Stimulated activated CD4-positive, alpha-beta T cell treated with anti-CD3 and anti-CD28 coated beads, TNF-alpha, amount 100 ng/mL, for 1 hour (primary cell): ENCODE results near the gene TTC23.
"Not testable (repeated sequence)": the region's sequence is repeated elsewhere in the genome, so short reads cannot be mapped to it uniquely, and the experiment has no call there.

Experiments used
- DNase-seq, 3 donors: peaks; one replicate each; pipeline ENCODE4 v3.0.0-alpha.2; 2020; ENCODE audit warnings: low read depth in 3 of 3, low spot score in 1 of 3

TTC23 gene

DNA sequence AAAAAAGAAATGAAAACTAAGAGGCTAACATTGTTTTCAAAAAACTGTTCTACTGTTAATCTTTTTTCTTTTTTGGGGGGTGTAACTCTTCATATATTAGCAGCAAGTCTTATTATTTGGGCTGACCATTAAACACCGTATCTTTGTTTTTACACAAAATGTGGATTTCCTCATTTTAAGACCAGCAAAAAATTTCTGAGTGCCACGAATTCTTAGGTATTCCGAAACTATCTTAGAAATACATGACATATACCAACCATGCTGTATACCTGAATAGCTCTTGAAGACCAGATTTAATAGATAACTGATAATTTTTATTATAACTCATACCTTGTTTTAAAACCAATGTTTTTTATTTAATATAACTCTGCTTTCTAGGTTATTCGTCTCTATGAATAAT, 620 bp upstream of the TTC23 start:
- no peak for DNase-seq

DNA sequence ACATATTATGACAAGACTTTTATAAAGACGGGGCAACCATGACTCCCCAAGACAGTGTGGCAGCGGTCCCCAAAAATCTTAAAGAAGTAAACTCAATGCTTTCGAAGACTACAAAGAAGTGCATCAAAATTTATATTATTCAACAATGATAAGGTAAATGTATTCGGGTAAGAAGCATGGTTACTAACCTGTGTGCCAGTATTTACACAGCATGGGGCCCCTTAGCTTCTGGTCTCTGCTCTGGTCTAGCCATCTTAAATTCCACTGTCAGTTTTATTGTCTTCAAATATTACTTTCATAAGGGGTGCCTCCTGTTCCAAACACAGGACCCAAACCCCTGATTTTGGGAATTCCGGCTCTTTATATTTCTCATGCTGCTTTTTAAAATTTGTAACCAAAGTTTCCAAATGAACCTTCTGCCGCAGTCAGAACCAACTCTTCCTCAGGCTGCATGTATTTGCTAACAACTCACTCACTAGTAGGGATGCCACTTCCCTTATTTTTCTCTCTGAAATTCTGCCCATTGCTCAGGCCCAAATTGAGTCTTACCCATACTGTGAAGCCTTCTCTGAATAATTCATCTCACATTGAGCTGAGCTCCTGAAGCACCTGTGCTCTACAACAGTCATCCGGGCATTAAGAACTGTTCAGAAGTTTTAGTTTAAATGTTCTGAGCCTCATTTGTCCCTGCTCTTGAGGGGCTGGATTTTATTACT, 1.2 kb downstream of the TTC23 start:
- DNase-seq, result no peak

DNA sequence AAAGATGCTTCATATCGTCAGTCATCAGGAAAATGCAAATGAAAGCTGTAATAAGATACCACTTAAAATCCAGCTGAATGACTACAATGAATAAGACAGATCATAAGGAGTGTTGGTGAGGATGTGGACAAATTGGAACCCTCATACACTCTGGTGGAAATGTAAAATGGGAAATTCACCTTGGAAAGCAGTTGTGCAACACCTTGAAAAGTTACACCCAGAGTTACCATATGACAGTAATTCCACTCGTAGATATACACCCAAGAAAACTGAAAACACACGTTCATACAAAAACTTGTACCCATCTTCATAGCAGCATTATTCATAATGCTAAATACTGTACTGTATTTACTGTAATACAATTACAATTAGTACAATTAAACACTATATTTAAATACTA, 2.3 kb downstream of the TTC23 start:
- no peak for DNase-seq

DNA sequence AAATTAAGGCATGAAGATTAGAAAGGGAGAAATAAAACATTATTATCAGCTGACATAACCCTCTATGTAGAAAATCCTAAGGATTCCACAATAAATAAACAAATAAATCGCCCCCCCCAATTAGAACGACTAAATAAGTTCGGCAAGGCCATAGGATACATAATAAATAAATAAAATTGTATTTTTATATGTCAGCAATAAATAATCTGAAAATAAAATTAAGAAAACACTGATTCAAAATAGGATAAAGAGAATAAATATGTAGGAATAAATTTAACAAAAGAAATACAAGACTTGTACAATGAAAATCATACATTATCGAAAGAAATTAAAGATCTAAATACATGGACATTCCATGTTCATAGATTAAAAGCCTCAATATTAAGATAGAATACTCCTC, 5.1 kb downstream of the TTC23 start:
- DNase-seq, result no peak

DNA sequence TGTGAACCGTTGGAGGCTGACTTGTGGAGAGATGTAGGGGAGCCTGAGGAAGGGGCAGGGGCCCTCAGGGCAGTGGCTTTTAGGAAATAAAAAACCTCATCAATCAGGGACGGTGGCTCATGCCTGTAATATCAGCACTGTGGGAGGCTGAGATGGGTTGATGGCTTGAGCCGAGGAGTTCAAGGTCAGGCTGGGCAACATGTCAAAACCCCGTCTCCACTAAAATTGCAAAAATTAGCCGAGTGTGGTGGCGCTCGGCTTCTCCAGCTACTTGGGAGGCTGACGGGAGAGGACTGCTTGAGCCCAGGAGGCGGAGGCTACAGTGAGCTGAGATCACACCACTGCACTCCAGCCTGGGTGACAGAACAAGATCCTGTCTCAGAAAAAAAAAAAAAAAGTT, 7.6 kb downstream of the TTC23 start:
- no peak for DNase-seq

DNA sequence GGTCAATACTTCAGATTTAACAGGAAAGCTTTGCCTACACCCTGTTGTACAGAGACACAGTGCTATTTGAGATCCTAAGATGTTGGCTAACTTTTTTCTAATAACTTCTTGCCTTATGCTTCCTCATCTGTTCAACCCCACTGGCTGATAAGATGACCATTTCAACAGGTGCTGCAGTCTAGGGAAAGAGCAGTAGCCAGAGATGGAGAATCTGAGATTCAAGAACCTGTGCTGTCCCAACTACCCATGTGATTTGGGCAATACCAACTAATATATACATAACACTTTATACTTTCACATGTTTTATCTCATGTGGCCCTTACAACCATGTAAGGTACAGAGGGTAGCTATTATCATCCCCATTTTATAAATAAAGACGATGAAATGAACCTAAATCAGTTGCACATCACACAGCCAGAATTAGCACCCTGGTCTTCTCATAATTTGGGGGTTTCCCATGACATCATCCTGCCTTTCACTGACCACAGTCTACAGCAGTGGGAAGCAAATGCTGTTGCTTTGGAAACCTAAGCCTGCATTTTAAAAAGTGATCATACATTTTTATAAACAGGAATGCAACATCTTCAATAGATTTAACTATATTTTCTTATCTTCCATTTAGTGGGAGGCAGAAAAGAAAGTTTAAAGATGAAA, 9.7 kb downstream of the TTC23 start:
- DNase-seq, result no peak

DNA sequence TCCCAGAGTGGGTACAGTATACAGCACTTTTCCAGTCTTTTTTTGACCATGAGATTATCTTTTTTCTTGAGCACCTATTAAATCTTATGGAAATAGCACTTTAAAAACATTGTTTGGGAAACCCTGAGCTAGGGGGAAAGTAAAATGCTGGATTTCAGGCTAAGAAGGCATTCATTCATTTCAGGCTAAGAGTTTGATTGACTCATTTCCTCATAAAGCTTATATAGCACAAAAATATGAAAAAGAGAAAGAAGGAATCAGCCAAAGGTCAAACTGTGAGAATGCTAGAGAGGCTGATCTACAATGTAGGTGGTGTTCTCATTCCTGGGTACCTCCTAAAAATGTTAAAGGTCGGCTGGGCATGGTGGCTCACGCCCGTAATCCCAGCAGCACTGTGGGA, 10.5 kb downstream of the TTC23 start:
- DNase-seq, result no peak

DNA sequence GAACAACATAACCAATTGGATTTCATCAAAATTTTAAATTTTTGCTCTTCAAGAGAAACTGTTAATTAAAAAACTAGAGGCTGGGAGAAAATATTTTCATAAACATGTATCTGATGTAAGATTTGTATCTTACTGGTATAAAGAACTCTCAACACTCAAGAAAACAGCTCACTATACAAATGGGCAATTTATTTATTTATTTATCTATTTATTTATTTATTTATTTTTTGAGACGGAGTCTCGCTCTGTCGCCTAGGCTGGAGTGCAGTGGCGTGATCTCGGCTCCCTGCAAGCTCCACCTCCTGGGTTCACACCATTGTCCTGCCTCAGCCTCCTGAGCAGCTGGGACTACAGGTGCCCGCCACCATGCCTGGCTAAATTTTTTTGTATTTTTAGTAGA, 15.2 kb downstream of the TTC23 start:
- not testable (repeated sequence) for DNase-seq

DNA sequence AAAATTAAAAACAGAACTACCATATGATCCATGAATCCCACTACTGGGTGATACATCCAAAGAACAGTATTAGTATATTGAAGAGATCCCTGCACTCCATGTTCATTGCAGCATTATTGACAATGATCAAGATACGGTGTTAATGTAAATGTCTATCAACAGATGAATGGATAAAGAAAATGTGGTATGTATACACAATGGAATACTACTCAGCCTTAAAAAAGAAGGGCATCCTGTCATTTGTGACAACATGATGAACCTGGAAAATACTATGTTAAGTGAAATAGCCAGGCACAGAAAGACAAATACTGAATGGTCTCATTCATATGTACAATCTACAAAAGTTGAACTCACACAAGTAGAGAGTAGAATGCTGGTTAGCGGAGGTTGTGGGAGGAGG, 16.6 kb downstream of the TTC23 start:
- no peak for DNase-seq

DNA sequence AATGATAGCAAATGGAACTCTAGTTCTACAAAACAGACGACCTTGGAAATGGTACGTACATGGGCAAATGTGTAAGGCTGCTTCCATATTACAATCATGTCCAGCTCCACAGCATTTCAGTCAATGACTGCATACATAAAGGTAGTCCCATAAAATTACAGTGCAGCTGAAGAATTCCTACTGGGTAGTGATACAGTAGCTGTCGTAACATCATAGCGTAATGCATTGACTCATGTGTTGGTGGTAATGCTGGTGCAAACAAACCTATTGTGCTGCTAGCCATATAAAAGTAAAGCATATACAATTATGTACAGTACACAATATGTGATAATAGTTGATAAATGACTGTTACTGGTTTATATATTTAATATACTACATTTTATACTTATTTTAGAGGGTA, 18.5 kb downstream of the TTC23 start:
- no peak for DNase-seq

DNA sequence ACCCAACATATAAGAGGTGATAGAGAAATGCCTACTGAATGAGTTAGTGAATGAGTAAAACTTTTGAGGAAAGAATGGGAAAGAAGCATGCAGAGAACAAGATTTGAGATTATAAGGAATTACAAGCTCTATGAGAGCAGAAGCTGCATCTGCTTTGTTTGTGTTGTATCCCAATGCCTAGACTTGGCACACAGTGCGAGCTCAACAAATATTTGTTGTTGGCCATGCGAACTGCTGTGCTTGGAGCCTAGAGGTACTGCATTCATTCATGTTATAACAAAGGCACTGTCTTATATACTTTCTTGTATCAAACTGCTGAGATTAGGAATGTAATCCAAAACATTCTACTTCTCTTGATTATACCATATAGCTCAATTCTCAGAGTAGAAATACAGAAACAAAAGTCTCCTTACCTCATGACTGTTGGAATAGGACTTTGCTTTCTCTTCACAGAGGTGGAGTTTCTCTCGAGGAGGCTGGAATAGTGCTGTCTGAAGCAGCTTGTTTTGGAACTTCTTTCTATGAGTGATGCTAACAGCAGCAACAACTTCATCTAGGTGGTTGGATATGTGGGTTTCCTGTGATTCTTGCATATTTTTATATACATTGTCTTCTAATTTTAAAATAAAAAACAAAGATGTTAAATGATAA, 21.1 kb downstream of the TTC23 start:
- DNase-seq, result no peak

DNA sequence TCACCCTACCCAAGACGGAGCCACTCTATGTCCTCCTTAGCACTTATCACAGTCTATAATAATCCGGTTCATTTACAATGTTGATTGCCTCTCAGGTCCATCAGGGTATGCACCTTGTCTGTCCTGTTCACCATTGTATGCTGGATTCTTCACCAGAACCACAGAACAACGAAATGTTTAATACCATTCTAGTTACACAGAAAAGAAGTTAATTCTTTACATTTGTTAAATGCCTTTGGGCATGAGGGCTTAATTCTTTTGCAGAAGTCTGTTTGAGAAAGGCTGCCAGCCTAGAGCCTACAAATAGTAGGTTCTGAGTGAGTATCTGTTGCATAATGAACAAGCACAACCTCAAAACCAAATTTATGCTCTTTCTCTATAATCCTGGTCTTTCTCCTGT, 22.6 kb downstream of the TTC23 start:
- no peak for DNase-seq

DNA sequence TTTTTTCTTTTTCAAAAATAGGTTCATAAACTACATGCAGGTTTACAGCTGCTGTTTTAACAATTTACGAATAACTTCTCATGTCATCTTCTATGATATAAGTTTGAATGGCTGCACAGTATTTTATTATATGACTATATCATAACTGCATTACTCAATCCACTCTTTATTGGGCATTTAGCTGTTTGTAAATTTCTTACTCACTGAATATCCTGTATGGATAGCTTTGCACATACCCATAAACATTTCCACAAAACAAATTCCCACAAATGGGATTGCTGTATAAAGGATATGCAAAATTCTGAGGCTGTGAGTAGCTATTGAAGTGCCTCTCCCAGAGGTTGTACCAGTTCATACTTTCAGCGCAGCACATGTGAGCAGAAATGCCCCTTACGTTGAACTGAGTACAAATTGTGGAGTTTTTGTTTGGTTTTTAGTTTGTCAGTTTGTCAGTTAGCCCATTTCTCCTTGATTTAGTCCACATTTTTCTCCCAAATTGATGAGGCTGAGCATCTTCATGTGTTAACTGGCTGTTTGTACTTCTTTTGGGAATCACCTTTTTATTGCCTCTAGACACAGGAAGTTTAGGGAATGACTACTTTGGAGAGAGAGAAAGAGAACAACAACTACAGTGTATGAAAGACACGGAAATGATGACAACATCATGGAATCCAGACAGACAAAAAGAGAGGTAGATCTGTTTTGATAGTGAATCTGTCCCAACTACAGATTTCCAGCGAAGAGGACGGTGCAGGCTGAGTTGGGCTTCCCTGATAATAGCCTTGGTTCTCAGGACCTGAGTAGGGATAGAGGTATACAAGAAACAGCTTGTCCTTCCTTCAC, 24.8 kb downstream of the TTC23 start:
- no peak for DNase-seq

DNA sequence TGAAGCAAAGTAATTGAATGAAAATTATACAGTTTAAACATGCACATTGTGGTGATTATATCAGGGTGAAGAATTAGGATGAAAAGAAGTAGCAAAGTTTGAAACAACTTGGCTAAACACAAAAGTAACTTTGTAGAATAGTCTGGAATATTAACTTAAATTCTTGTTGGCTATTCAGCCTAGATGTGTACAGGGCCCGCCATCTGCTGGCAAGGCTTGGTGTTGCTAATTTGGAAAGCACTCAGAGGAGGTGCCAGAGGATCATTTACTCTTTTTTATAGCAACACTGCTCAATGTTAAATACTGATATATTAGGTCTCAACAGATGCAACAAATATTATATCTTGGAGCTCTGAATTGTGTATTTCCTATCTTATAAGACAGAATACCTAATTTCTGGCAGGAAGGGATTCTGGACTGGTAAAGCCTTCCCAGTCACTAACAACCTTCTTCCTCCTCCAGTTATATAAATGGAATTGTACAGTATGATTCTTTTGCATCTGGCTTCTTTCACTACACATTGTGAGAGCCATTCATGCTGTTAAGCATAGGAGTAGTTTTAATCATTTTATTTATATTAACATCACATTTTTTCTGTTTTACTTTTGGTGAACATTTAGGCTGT, 36.1 kb downstream of the TTC23 start:
- DNase-seq, result peak in 2 of 3 donors; percentile 12 to 48

DNA sequence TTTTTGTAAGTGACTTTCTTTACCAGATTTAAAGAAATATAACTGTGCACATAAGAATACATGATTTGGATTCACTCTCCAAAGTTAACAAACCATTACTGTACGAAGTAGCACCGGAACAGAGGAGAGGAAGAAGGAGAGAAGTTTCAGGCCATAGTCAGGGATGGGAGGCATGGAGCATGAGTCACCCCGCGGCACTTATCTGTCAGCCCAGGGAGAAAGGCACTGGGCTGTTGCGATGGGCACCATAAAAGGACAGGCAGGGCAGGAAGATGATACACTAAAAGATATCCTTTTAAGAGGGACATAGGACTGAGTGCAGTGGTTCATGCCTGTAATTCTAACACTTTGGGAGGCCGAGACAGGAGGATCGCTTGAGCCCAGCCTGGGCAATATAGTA, 37.0 kb downstream of the TTC23 start:
- DNase-seq, result no peak

DNA sequence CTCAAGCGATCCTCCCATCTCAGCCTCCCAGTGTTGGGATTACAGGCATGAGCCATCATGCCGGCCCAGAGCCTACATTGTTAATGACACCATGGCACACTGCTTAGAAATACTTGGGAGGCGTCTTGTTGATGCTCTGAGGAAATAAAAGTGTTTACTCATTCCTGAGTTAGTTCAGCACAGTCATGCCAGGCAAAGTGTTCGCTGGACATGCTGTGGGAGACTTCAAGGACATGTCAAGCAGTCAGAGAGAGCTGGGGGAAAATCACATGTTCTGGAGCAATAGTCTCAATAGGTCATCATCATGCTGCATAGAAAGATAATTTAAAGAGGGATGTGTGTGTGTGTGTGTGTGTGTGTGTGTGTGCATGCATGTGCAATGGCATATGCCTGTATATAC, 37.5 kb downstream of the TTC23 start:
- DNase-seq, result no peak

DNA sequence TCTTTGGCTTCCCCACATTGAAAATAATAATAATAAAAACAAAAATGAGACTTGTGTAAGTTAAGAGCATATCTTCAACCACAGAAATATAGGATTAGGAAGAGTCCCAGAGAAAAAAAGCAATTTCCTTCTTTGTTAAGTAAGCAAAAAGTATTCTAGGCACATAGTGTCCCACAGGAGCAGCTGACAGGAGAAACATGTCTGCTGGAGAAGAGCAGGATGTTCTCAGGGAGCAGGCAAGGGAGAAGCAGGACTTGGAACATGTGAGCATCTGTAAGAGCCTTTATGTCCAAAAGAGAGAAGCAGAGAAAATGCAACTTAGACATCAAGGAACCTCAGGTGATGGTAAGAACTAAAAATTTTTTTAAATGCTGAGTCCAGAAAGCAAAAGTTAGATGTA, 39.0 kb downstream of the TTC23 start:
- no peak for DNase-seq

DNA sequence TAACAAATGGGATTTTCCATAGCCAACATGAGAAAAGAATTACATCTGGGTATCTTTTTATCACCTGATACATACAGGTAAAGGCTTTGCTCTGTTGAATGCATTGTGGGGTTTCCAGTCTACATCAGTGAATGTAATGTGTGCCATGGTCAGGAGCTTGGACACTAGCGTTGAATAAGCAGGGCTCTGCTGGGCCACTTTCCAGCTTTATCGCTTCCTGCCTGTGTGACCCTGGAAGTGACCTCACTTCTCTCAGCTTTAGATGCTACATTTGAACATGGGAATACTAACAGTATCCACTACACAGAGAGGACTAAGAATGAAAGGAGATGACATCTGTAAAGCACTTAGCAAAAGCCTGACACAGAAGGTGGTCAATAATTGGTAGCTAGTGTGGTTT, 40.1 kb downstream of the TTC23 start:
- DNase-seq, result no peak

DNA sequence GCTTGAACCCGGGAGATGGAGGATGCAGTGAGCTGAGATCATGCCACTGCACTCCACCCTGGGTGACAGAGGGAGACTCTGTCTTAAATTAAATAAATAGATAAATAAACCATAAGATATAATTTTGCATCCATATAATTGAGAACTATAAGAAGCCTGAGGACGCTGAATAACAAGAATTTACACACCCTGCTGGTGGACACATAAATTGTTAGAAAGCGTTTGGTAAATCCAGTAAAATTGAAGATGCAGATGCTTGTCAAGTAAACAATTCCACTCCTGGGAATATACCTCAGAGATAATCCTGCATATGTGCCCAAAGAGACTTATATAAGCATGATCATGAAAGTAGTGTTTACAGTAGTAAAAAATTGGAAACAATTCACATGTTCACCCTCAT, 41.7 kb downstream of the TTC23 start:
- DNase-seq, result no peak

DNA sequence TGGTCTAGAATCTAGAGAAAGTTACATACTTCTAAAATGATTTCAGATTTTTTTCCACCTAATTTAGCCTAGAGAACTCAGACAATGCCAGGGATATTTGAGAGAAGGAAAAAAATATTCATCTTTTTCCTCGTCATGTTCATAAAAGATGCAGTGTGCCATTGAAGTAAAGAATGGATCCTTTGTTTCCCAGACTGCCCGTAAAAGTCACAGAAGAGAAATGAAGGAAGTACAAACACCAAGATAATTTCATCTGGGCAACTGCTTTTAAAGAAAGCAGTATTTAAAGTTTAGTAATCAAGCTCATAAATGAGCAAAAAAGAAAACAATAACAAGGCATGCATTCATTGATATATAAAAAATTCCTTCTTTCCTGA, 47.2 kb downstream of the TTC23 start:
- DNase-seq, result no peak

DNA sequence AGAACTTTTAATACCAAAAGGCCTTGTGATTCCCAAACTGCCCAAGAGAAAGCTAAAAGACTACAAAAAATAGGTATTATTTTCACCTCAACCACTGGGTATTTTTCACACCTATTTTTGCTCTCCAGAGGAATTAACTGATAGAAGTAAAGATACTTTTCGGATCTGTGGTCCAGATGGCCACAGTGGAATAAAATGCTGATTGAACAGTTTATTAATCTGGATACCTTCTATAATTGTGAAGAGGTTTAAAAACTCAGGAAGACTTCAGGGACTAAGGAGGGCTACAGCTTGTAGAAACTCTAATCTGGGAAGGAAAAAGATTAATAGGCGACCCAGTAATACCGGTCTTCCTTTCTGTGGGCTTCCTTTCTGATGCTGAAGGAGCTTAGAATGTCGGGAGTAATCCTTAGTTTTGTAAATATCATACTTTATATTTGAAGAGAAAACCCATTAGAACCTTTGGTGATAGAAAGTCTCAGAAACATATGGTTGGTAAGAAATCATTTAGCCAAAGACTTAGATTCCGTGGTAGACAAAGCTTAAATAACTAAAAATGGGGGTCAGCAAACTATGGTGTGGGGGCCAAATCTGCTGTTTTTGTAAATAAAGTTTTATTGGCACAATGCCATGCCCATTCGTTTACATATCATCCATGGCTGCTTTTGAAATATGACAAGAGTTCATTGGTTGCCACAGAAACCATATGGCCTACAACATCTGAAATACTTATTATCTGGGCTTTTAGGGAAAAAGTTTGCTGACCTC, 47.8 kb downstream of the TTC23 start:
- no peak for DNase-seq
